ENCODE results near the gene MLIP. TPM values are rescaled to one million over a fixed set of nuclear protein-coding genes. Genes with fewer than 3 reads are reported as not detected.

Gene MLIP, protein sequence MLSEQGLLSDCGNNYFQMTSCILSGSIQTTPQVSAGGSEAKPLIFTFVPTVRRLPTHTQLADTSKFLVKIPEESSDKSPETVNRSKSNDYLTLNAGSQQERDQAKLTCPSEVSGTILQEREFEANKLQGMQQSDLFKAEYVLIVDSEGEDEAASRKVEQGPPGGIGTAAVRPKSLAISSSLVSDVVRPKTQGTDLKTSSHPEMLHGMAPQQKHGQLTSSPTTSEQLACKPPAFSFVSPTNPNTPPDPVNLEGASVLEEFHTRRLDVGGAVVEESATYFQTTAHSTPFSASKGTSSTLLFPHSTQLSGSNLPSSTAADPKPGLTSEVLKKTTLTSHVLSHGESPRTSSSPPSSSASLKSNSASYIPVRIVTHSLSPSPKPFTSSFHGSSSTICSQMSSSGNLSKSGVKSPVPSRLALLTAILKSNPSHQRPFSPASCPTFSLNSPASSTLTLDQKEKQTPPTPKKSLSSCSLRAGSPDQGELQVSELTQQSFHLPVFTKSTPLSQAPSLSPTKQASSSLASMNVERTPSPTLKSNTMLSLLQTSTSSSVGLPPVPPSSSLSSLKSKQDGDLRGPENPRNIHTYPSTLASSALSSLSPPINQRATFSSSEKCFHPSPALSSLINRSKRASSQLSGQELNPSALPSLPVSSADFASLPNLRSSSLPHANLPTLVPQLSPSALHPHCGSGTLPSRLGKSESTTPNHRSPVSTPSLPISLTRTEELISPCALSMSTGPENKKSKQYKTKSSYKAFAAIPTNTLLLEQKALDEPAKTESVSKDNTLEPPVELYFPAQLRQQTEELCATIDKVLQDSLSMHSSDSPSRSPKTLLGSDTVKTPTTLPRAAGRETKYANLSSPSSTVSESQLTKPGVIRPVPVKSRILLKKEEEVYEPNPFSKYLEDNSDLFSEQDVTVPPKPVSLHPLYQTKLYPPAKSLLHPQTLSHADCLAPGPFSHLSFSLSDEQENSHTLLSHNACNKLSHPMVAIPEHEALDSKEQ
- not detected in 5 replicates for total RNA-seq (2022; extraction: Qiagen RNA extraction; ENCODE audit: low read depth)

DNA sequence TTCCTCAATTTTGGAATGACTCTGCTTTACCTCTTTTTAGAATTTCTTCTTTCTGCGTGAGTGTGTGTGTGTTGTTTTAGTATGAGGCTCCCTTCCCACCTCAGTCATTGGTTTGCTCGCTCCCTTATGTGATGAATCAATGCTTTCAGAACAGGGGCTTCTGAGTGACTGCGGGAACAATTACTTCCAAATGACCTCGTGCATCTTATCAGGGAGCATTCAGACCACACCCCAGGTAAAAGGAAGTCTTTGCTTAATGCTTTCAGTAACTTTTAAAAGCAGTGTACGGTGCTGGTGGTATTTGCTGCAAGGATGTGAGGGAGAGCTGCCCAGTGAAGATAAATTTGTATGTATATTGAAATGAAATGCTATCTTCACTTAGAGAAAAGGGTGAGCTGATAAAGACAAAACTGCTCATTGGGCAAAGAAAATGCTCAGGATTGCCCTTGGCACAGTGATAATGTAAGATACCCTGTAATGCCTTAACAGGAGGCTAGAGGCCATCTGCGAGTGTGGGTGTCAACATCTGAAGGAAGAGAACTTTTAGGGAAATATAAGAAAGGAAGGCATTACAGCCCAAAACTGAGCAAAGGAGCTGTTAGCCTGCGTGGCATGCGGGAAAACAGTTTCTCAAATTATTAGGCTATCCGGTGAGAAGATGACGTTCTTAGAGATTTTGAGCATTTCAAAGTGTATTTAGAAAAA, at the start of gene MLIP:
Gene MLIP (plus strand): TSS at position 103 of the 705 bp plus-strand sequence. CDS start 37 bp downstream, at position 140.

DNA sequence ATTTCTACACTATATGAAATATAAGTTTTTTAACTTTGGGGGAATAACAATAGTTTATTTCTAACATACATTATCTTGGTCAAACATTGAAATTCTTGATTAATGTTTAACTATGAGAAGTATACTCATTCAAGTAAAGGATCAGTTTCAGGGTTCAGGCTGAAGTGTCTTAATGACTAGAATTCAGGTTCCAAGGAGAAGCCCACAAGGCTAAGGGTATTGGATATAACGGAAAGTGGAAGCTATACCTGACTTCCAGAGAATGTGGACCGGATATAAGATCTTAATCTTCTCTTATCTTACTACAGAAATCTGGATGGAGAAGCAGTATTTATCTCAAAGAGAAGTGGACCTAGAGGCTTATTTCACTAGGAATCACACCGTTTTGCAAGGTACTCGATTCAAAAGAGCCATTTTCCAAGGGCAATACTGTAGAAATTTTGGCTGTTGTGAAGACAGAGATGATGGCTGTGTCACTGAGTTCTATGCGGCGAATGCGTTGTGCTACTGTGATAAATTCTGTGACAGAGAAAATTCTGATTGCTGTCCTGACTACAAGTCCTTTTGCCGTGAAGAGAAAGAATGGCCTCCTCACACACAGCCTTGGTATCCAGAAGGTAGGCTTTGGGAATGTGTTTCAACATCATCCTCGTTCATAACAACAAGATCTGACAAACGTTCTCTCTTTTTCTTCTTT, 197.2 kb downstream of the MLIP start, which contains the start of gene TINAG:
Gene TINAG (plus strand): TSS at position 153 of the 697 bp plus-strand sequence. CDS start 110 bp downstream, at position 263.

Other genes starting within 250 kb of the MLIP start
- gene TINAG, start 197.0 kb downstream of the MLIP start, total RNA-seq (2022; extraction: Qiagen RNA extraction; ENCODE audit: low read depth) = 0.08 to 0.59 TPM in 2 of 5 replicates, not detected in the others